ENCODE data around the gene SHISA4. TPM values are rescaled to one million over a fixed set of nuclear protein-coding genes. Genes with fewer than 3 reads are reported as not detected.
A peak's percentile ranks its signal among the peaks of the same experiment; 100 is the strongest.

The SHISA4 gene
- total RNA-seq, 5 donors from 2014 or later (not counting 1 experiment from before 2014, with no cell fraction given): 0.38 to 0.88 (median 0.54) TPM

- no peak overlapping the region for H3K4me3 ChIP-seq (ENCODE audit: control insufficient read depth in 1 of 2, extremely low read depth in 1 of 2, low read length in 1 of 2)
- ChIA-PET POLR2A (no interaction called here), CTCF (interaction anchor here in 1 of 2 donors (0.7 kb wide), 1 partner anchor 105 kb away, joined by 3 read pairs; no protein-coding TSS in a partner anchor)
- WGBS (ENCODE audit: insufficient coverage): 80% methylated on average over 2 of the region's 5 CpGs
- H3K4me3 Mint-ChIP-seq: no peak overlapping the region
- no peak overlapping the region for H3K27ac ChIP-seq (ENCODE audit: low read length)
- peaks cover 0 to 6% of the 10 kb centered on the region in 2 experiments for H3K27me3 ChIP-seq (replicated peaks in 1 of 2; ENCODE audit: control insufficient read depth in 2 of 2, extremely low read depth in 1 of 2, insufficient read depth in 2 of 2, low read length in 1 of 2)
- peaks cover 6 to 13% of the 10 kb centered on the region in 2 donors for H3K27me3 Mint-ChIP-seq
- H3K4me1 ChIP-seq (ENCODE audit: control insufficient read depth in 1 of 2, extremely low read depth in 1 of 2, insufficient read depth in 2 of 2, low read length in 2 of 2): no peaks in the 10 kb centered on the region
- no peaks in the 10 kb centered on the region for H3K4me1 Mint-ChIP-seq
- H3K9me3 ChIP-seq: no peaks in the 10 kb centered on the region
- H3K27ac Mint-ChIP-seq: no peak overlapping the region
- no peak for ATAC-seq (replicated peaks in 1 of 4)
- no peaks in the 10 kb centered on the region for H3K9me3 Mint-ChIP-seq
- H3K36me3 Mint-ChIP-seq: no peaks in the 10 kb centered on the region
- H3K36me3 ChIP-seq (ENCODE audit: control insufficient read depth in 2 of 2, extremely low read depth in 1 of 2, insufficient read depth in 1 of 2, low read length in 1 of 2): no peaks in the 10 kb centered on the region
- no peak for DNase-seq
Measured at GRCh38 chr1:201925981-201926645, 37.4 kb downstream of the SHISA4 start.

DNA sequence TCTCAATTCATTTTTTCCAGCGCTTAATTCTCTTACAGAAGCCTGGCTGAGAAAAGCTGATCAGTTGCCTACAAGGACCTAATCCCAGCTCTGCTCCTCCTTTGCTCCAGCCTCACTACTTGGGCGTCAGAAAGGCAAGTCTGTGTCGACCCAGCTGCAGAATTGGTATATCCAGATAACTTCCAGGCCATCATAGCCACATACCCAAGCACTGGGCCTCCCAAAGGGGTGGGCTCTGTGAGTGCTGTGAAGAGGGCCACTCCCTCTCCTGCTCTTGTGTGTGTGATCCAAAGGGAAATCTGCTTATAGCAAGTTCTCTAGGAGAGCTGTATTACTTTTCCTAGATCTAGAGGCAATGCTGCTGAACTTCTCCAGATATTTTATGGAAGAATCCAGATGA, 39.6 kb downstream of the SHISA4 start:
- no peak for DNase-seq
- Histone ChIP-seq H3K27ac (ENCODE audit: low read length) (no peak overlapping the region), H3K36me3 (ENCODE audit: control insufficient read depth in 2 of 2, extremely low read depth in 1 of 2, insufficient read depth in 1 of 2, low read length in 1 of 2) (no peaks in the 10 kb centered on the region), H3K27me3 (replicated peaks in 1 of 2; ENCODE audit: control insufficient read depth in 2 of 2, extremely low read depth in 1 of 2, insufficient read depth in 2 of 2, low read length in 1 of 2) (peaks cover 0 to 9% of the 10 kb centered on the region in 2 experiments), H3K9me3 (no peaks in the 10 kb centered on the region), H3K4me1 (ENCODE audit: control insufficient read depth in 1 of 2, extremely low read depth in 1 of 2, insufficient read depth in 2 of 2, low read length in 2 of 2) (no peaks in the 10 kb centered on the region), H3K4me3 (ENCODE audit: control insufficient read depth in 1 of 2, extremely low read depth in 1 of 2, low read length in 1 of 2) (no peak overlapping the region)
- WGBS (ENCODE audit: insufficient coverage): 80% methylated on average over 1 of the region's 3 CpGs
- Mint-ChIP-seq H3K27ac (no peak overlapping the region), H3K4me3 (no peak overlapping the region), H3K27me3 (peaks cover 3 to 4% of the 10 kb centered on the region in 2 donors), H3K4me1 (no peaks in the 10 kb centered on the region), H3K36me3 (no peaks in the 10 kb centered on the region), H3K9me3 (no peaks in the 10 kb centered on the region)
- no peak for ATAC-seq (replicated peaks in 1 of 4)
- ChIA-PET POLR2A (no interaction called here), CTCF (no interaction called here)

DNA sequence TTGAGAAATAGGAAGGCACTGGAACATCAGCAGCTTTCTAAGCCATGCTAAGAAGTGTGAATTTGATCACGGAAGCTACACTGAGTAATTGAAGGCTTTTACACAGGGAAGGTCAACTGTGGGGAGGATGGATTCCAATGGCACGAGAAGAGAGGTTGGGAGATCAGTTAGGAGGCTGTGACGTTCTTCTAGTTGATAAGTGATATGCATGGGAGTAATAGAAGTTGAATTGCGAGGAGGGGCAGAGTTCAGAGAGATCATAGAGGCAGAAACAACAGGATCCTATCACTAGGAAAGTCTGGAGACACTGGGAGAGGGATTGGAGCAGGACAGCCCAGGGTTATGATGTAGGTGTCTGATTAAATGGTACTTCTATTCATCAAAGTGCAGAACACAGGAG, 41.4 kb downstream of the SHISA4 start:
- DNase-seq: no peak
- Mint-ChIP-seq H3K36me3 (no peaks in the 10 kb centered on the region), H3K4me3 (no peak overlapping the region), H3K4me1 (no peaks in the 10 kb centered on the region), H3K27me3 (peaks cover 4 to 8% of the 10 kb centered on the region in 2 donors), H3K9me3 (no peaks in the 10 kb centered on the region), H3K27ac (no peak overlapping the region)
- ChIA-PET POLR2A (no interaction called here), CTCF (no interaction called here)
- 70% methylated on average over 4 of the region's 4 CpGs for whole genome bisulfite sequencing (ENCODE audit: insufficient coverage)
- Histone ChIP-seq H3K4me1 (ENCODE audit: control insufficient read depth in 1 of 2, extremely low read depth in 1 of 2, insufficient read depth in 2 of 2, low read length in 2 of 2) (no peaks in the 10 kb centered on the region), H3K36me3 (ENCODE audit: control insufficient read depth in 2 of 2, extremely low read depth in 1 of 2, insufficient read depth in 1 of 2, low read length in 1 of 2) (no peaks in the 10 kb centered on the region), H3K27me3 (replicated peaks in 1 of 2; ENCODE audit: control insufficient read depth in 2 of 2, extremely low read depth in 1 of 2, insufficient read depth in 2 of 2, low read length in 1 of 2) (peaks cover 0 to 14% of the 10 kb centered on the region in 2 experiments), H3K4me3 (ENCODE audit: control insufficient read depth in 1 of 2, extremely low read depth in 1 of 2, low read length in 1 of 2) (no peak overlapping the region), H3K9me3 (no peaks in the 10 kb centered on the region), H3K27ac (ENCODE audit: low read length) (no peak overlapping the region)
- no peak for ATAC-seq (replicated peaks in 1 of 4)

DNA sequence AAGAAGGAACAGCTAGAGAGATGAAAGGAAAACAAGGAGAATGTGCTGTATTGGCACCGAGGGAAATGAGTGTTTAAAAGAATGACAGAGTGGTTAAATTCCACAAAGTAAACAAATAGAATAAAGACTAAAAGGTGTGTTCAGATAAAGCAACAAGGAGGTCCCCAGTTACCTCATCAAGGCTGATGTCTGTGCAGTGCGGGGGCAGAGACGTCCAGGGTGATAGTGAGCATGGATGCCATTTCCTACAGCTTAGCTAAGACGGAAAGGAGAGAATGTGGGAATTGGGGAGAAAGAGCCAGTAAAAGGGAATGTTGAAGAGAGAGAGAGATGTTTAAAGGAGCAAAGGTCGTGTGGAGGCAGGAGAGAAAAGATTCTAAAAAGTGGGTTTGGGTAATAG, 42.1 kb downstream of the SHISA4 start:
- ChIA-PET POLR2A (no interaction called here), CTCF (interaction anchor here in 1 of 2 donors (0.7 kb wide), 1 partner anchor 44 kb away, joined by 4 read pairs; no protein-coding TSS in a partner anchor)
- WGBS (ENCODE audit: insufficient coverage): 83% methylated on average over 4 of the region's 5 CpGs
- Mint-ChIP-seq H3K27ac (no peak overlapping the region), H3K27me3 (peaks cover 4 to 6% of the 10 kb centered on the region in 2 donors), H3K9me3 (no peaks in the 10 kb centered on the region), H3K4me1 (no peaks in the 10 kb centered on the region), H3K4me3 (no peak overlapping the region), H3K36me3 (no peaks in the 10 kb centered on the region)
- ATAC-seq (replicated peaks in 1 of 4) (no peak), DNase-seq (no peak)
- H3K27me3 ChIP-seq (replicated peaks in 1 of 2; ENCODE audit: control insufficient read depth in 2 of 2, extremely low read depth in 1 of 2, insufficient read depth in 2 of 2, low read length in 1 of 2): peaks cover 0 to 14% of the 10 kb centered on the region in 2 experiments
- no peaks in the 10 kb centered on the region for H3K4me1 ChIP-seq (ENCODE audit: control insufficient read depth in 1 of 2, extremely low read depth in 1 of 2, insufficient read depth in 2 of 2, low read length in 2 of 2)
- H3K9me3 ChIP-seq: no peaks in the 10 kb centered on the region
- H3K27ac ChIP-seq (ENCODE audit: low read length): no peak overlapping the region
- no peak overlapping the region for H3K4me3 ChIP-seq (ENCODE audit: control insufficient read depth in 1 of 2, extremely low read depth in 1 of 2, low read length in 1 of 2)
- no peaks in the 10 kb centered on the region for H3K36me3 ChIP-seq (ENCODE audit: control insufficient read depth in 2 of 2, extremely low read depth in 1 of 2, insufficient read depth in 1 of 2, low read length in 1 of 2)

- ChIA-PET POLR2A (no interaction called here), CTCF (no interaction called here)
- WGBS (ENCODE audit: insufficient coverage): 79% methylated on average over 4 of the region's 5 CpGs
- H3K27ac ChIP-seq (ENCODE audit: low read length): no peak overlapping the region
- peaks cover 0 to 18% of the 10 kb centered on the region in 2 experiments for H3K27me3 ChIP-seq (replicated peaks in 1 of 2; ENCODE audit: control insufficient read depth in 2 of 2, extremely low read depth in 1 of 2, insufficient read depth in 2 of 2, low read length in 1 of 2)
- H3K9me3 ChIP-seq: no peaks in the 10 kb centered on the region
- no peaks in the 10 kb centered on the region for H3K4me1 Mint-ChIP-seq
- H3K4me1 ChIP-seq (ENCODE audit: control insufficient read depth in 1 of 2, extremely low read depth in 1 of 2, insufficient read depth in 2 of 2, low read length in 2 of 2): no peaks in the 10 kb centered on the region
- DNase-seq: no peak
- H3K36me3 ChIP-seq (ENCODE audit: control insufficient read depth in 2 of 2, extremely low read depth in 1 of 2, insufficient read depth in 1 of 2, low read length in 1 of 2): no peaks in the 10 kb centered on the region
- no peak overlapping the region for H3K4me3 ChIP-seq (ENCODE audit: control insufficient read depth in 1 of 2, extremely low read depth in 1 of 2, low read length in 1 of 2)
- no peak overlapping the region for H3K27ac Mint-ChIP-seq
- H3K4me3 Mint-ChIP-seq: no peak overlapping the region
- H3K36me3 Mint-ChIP-seq: no peaks in the 10 kb centered on the region
- ATAC-seq (replicated peaks in 1 of 4): peak in 1 of 4 experiments; percentile 13
- H3K27me3 Mint-ChIP-seq: peaks cover 9 to 11% of the 10 kb centered on the region in 2 donors
- no peaks in the 10 kb centered on the region for H3K9me3 Mint-ChIP-seq
Measured at GRCh38 chr1:201933840-201934430, 45.2 kb downstream of the SHISA4 start.

DNA sequence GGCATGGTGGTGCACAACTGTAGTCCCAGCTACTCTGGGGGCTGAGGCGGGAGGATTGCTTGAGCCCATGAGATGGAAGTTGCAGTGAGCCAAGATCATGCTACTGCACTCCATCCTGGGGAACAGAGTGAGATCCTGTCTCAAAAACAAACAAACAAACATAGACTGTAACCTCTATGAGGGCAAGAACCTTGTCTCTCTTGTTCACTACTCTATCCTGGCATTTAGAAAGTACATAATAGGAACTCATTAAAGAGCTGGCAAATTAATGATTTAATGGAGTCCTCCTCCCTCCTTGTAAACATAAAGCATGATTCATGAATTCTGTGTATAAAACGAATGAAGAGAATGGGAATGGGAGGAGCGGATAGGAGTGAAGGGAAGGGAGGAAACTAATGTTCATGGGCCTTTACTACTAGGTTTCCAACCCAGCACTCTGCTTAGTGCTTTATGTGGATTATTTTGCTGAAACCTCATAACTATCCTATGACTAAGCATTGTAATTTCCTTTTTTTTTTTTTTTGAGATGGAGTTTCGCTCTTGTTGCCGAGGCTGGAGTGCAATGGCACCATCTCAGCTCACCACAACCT, 49.0 kb downstream of the SHISA4 start:
- ATAC-seq (replicated peaks in 1 of 4) (no peak), DNase-seq (no peak)
- Mint-ChIP-seq H3K9me3 (no peaks in the 10 kb centered on the region), H3K27ac (no peak overlapping the region), H3K4me3 (no peak overlapping the region), H3K4me1 (no peaks in the 10 kb centered on the region), H3K36me3 (no peaks in the 10 kb centered on the region), H3K27me3 (peaks cover 12 to 13% of the 10 kb centered on the region in 2 donors)
- H3K36me3 ChIP-seq (ENCODE audit: control insufficient read depth in 2 of 2, extremely low read depth in 1 of 2, insufficient read depth in 1 of 2, low read length in 1 of 2): no peaks in the 10 kb centered on the region
- no peaks in the 10 kb centered on the region for H3K9me3 ChIP-seq
- H3K4me3 ChIP-seq (ENCODE audit: control insufficient read depth in 1 of 2, extremely low read depth in 1 of 2, low read length in 1 of 2): no peak overlapping the region
- CTCF ChIA-PET: no interaction called here
- H3K4me1 ChIP-seq (ENCODE audit: control insufficient read depth in 1 of 2, extremely low read depth in 1 of 2, insufficient read depth in 2 of 2, low read length in 2 of 2): no peaks in the 10 kb centered on the region
- no CpG with 5 or more reads among the region's 5 CpGs for WGBS (ENCODE audit: insufficient coverage)
- H3K27ac ChIP-seq (ENCODE audit: low read length): no peak overlapping the region
- POLR2A ChIA-PET: no interaction called here
- peaks cover 0 to 27% of the 10 kb centered on the region in 2 experiments for H3K27me3 ChIP-seq (replicated peaks in 1 of 2; ENCODE audit: control insufficient read depth in 2 of 2, extremely low read depth in 1 of 2, insufficient read depth in 2 of 2, low read length in 1 of 2)
